Measurements from ENCODE around the gene PPP1R1B. TPM values are rescaled to one million over a fixed set of nuclear protein-coding genes. Genes with fewer than 3 reads are reported as not detected.

Gene PPP1R1B
- total and polyA plus RNA-seq, 2 experiments from 2014 or later: 3.4 to 5.4 TPM

DNA sequence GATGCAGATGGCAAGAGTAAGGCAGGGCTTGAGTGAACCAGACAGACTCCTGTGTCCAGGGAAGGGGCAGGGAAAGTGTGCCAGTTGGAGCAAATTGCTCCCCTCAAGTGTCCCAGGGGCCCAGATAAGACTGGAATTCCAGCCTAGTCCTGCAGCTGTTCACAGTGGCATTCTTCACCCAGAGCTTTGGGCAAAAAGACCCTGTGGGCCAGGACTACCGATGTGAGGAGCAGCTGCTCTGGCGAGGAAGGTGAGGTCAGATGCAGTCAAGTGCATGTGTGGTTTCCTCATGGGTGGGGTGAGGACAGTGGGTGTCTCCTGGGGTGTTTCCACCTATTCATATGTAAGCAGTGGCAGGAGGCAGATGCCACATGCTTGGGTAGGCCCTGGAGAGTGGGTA lies 33.4 kb upstream of the PPP1R1B start (continued):
- TF ChIP-seq ETS1 (IDR thresholded peaks at IDR 0.05) (no peak), EZH2 (IDR thresholded peaks at IDR 0.05; ENCODE audit: low read depth, unreplicated experiment) (no peak), POLR2AphosphoS5 (IDR thresholded peaks at IDR 0.05; ENCODE audit: low read depth) (no peak), ZNF331 (CRISPR knock-in tag; IDR thresholded peaks at IDR 0.05; ENCODE audit: low read depth) (no peak), STAT1 (IDR thresholded peaks at IDR 0.05; ENCODE audit: unreplicated experiment) (no peak), ZNF114 (CRISPR knock-in tag; IDR thresholded peaks at IDR 0.05) (no peak), CTCF (conservative IDR thresholded peaks at IDR 0.05; ENCODE audit: low read depth in 2 of 2) (no peak), EZH2phosphoT487 (IDR thresholded peaks at IDR 0.05; ENCODE audit: unreplicated experiment) (no peak), CREB1 (CRISPR knock-in tag; IDR thresholded peaks at IDR 0.05; ENCODE audit: low read depth) (no peak)
- TF ChIP-seq, protein P1, sequence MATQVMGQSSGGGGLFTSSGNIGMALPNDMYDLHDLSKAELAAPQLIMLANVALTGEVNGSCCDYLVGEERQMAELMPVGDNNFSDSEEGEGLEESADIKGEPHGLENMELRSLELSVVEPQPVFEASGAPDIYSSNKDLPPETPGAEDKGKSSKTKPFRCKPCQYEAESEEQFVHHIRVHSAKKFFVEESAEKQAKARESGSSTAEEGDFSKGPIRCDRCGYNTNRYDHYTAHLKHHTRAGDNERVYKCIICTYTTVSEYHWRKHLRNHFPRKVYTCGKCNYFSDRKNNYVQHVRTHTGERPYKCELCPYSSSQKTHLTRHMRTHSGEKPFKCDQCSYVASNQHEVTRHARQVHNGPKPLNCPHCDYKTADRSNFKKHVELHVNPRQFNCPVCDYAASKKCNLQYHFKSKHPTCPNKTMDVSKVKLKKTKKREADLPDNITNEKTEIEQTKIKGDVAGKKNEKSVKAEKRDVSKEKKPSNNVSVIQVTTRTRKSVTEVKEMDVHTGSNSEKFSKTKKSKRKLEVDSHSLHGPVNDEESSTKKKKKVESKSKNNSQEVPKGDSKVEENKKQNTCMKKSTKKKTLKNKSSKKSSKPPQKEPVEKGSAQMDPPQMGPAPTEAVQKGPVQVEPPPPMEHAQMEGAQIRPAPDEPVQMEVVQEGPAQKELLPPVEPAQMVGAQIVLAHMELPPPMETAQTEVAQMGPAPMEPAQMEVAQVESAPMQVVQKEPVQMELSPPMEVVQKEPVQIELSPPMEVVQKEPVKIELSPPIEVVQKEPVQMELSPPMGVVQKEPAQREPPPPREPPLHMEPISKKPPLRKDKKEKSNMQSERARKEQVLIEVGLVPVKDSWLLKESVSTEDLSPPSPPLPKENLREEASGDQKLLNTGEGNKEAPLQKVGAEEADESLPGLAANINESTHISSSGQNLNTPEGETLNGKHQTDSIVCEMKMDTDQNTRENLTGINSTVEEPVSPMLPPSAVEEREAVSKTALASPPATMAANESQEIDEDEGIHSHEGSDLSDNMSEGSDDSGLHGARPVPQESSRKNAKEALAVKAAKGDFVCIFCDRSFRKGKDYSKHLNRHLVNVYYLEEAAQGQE (IDR thresholded peaks at IDR 0.05; ENCODE audit: unreplicated experiment): no peak

DNA sequence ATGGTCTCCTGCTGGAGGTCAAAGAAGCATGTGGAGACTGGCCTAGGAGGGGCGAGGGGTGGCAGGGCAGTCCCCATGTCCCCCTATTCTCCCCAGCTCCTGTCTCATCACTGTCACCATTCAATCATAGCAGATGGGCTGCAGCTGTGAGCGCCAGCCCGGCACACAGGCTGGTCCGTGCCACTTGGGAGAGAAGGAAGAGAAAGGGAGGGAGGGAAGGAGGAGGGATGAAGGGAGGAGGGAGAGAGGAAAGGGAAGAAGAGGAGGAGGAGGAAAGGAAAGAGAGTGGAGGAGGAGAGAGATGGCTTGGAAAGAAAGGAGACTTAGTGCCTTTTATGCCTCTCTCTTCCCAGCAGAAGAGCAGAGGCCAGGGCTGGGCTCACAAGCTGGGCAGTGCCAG lies 31.5 kb upstream of the PPP1R1B start:
- no peaks in the 10 kb centered on the region for H3K36me3 Mint-ChIP-seq (ENCODE audit: low read depth)
- Histone ChIP-seq H3K36me3 (ENCODE audit: insufficient read depth) (no peaks in the 10 kb centered on the region), H2AFZ (no peak overlapping the region), H3K79me2 (replicated peaks; ENCODE audit: insufficient read depth) (no peaks in the 10 kb centered on the region), H3F3A (replicated peaks; ENCODE audit: low read depth) (peaks cover 33% of the 10 kb centered on the region), H3K9me2 (ENCODE audit: insufficient read depth) (no peaks in the 10 kb centered on the region), H3K27ac (ENCODE audit: low read depth) (no peak overlapping the region), H3K27me3 (ENCODE audit: insufficient read depth) (peaks cover 91% of the 10 kb centered on the region), H3K4me1 (ENCODE audit: insufficient read depth) (peaks cover 54% of the 10 kb centered on the region), H4K20me1 (replicated peaks; ENCODE audit: insufficient read depth) (peaks cover 12% of the 10 kb centered on the region; the same call in 1 of the 2 replicates), H3K4me3 (peak overlapping the region; percentile 26; the same call in 1 of the 2 replicates), H3K4me2 (0 out of 2 replicates have a peak overlapping the region, but pooled peaks have one; percentile 52)
- no peak overlapping the region for H3K27ac Mint-ChIP-seq
- H3K4me3 Mint-ChIP-seq: no peak overlapping the region
- ATAC-seq (no peak), DNase-seq (ENCODE audit: low spot score) (peak; percentile 61)
- no peaks in the 10 kb centered on the region for H3K9me3 Mint-ChIP-seq
- TF ChIP-seq EZH2 (IDR thresholded peaks at IDR 0.05; ENCODE audit: low read depth, unreplicated experiment) (peak; percentile 40), ZNF114 (CRISPR knock-in tag; IDR thresholded peaks at IDR 0.05) (no peak)
- H3K4me1 Mint-ChIP-seq: peaks cover 44% of the 10 kb centered on the region
- peaks cover 80% of the 10 kb centered on the region for H3K27me3 Mint-ChIP-seq (ENCODE audit: insufficient read depth, low read depth, poor library complexity)

Measured in GM23338 (cell line).